Measurements from ENCODE around the gene GNPTG. TPM values are rescaled to one million over a fixed set of nuclear protein-coding genes. Genes with fewer than 3 reads are reported as not detected.

Gene GNPTG
- total RNA-seq, 1 experiment from 2014 or later: 40.6 TPM

DNA sequence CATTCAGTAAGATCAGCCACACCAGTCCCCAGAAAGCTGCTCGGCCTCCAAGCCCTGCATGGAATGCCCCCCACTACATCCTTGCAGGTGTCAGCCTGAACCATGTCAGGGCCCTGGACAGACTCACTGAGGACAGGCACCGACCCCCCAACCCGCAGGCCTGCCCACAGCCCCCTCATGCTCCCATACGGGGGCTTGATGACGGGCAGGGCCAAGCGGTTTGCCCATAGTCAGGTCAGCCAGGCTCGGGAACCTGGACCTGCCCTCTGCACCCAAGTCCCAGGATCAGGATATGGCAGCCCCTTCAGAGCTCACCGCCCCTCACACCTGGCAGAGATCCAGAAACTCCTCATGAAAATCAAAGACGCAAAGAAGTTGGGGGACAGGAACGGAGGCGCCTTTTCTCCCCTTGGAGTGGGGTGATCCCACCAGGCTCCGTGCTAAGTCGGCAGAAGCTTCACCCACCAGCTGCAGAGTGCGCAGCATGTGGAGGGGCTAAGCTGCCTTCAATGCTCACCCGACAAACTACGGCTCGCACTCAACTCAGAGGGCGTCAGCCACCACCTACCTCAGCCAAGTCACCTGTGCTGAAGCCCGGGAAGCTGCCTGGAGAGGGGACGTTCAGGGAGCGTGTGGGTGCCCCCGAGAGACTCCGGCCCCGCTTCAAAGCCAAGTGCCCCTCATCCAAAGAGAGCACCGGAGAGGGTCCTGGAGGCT, 26.5 kb downstream of the GNPTG start:
- CTCF ChIA-PET: interaction anchor here (0.6 kb wide), 1 partner anchor 14 kb away, joined by 6 read pairs; no protein-coding TSS in a partner anchor
- H3K36me3 ChIP-seq (ENCODE audit: low read depth): no peaks in the 10 kb centered on the region
- no TSS peak for BruUV-seq (replicated peaks)

GRCh38 chr16:1378804-1379303, 27.1 kb downstream of the GNPTG start:
- Histone ChIP-seq H3F3A (ENCODE audit: insufficient read depth, low read depth) (peaks cover 17% of the 10 kb centered on the region), H3K27me3 (ENCODE audit: insufficient read depth, low read depth) (no peaks in the 10 kb centered on the region), H3K4me2 (peak overlapping the region; percentile 99), H3K4me3 (peak overlapping the region; percentile 80), H3K36me3 (ENCODE audit: low read depth) (no peaks in the 10 kb centered on the region), H4K20me1 (ENCODE audit: insufficient read depth) (peaks cover 16% of the 10 kb centered on the region; the same call in 1 of the 2 replicates), H3K4me1 (replicated peaks; ENCODE audit: insufficient read depth) (peaks cover 21% of the 10 kb centered on the region), H3K27ac (peak overlapping the region; percentile 94), H3K79me2 (ENCODE audit: low read depth) (peaks cover 45% of the 10 kb centered on the region), H3K9me2 (ENCODE audit: insufficient read depth) (no peaks in the 10 kb centered on the region), H3K9me3 (ENCODE audit: insufficient read depth, low read depth) (no peaks in the 10 kb centered on the region), H2AFZ (peak overlapping the region; percentile 73)
- TF ChIP-seq, protein P1, sequence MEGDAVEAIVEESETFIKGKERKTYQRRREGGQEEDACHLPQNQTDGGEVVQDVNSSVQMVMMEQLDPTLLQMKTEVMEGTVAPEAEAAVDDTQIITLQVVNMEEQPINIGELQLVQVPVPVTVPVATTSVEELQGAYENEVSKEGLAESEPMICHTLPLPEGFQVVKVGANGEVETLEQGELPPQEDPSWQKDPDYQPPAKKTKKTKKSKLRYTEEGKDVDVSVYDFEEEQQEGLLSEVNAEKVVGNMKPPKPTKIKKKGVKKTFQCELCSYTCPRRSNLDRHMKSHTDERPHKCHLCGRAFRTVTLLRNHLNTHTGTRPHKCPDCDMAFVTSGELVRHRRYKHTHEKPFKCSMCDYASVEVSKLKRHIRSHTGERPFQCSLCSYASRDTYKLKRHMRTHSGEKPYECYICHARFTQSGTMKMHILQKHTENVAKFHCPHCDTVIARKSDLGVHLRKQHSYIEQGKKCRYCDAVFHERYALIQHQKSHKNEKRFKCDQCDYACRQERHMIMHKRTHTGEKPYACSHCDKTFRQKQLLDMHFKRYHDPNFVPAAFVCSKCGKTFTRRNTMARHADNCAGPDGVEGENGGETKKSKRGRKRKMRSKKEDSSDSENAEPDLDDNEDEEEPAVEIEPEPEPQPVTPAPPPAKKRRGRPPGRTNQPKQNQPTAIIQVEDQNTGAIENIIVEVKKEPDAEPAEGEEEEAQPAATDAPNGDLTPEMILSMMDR (conservative IDR thresholded peaks at IDR 0.05): no peak
- no peak for TF ChIP-seq EZH2 (IDR thresholded peaks at IDR 0.05; ENCODE audit: low read depth)
- ChIA-PET POLR2A (ENCODE audit: unreplicated experiment) (interaction anchor here (0.6 to 1.0 kb wide), 3 partner anchors 17 to 49 kb away, joined by 3 to 4 read pairs (median 4); no protein-coding TSS in a partner anchor), CTCF (no interaction called here)
- intact Hi-C loops (cut with micrococcal nuclease; ENCODE audit: unreplicated experiment): no loop called here
- TSS peak; percentile 86 for BruUV-seq (replicated peaks)
- DNase-seq: peak; percentile 74 to 84

More for the DNA sequence above, 26.5 kb downstream of the GNPTG start:
- Histone ChIP-seq H4K20me1 (ENCODE audit: insufficient read depth) (peaks cover 16% of the 10 kb centered on the region; the same call in 1 of the 2 replicates), H2AFZ (no peak overlapping the region), H3K79me2 (ENCODE audit: low read depth) (peaks cover 45% of the 10 kb centered on the region), H3K27ac (peak overlapping the region; percentile 94), H3K9me3 (ENCODE audit: insufficient read depth, low read depth) (no peaks in the 10 kb centered on the region), H3K4me2 (peak overlapping the region; percentile 99), H3K4me3 (peak overlapping the region; percentile 80), H3K9me2 (ENCODE audit: insufficient read depth) (no peaks in the 10 kb centered on the region), H3K27me3 (ENCODE audit: insufficient read depth, low read depth) (no peaks in the 10 kb centered on the region), H3F3A (ENCODE audit: insufficient read depth, low read depth) (peaks cover 17% of the 10 kb centered on the region), H3K4me1 (replicated peaks; ENCODE audit: insufficient read depth) (peaks cover 21% of the 10 kb centered on the region)
- no peak for DNase-seq
- TF ChIP-seq, protein P1 (conservative IDR thresholded peaks at IDR 0.05): no peak
- TF ChIP-seq EZH2 (IDR thresholded peaks at IDR 0.05; ENCODE audit: low read depth): no peak
- POLR2A ChIA-PET (ENCODE audit: unreplicated experiment): interaction anchor here (0.6 to 1.0 kb wide), 3 partner anchors 18 to 49 kb away, joined by 3 to 4 read pairs (median 4); no protein-coding TSS in a partner anchor
- intact Hi-C loops (cut with micrococcal nuclease; ENCODE audit: unreplicated experiment): no loop called here

- Histone ChIP-seq H3K4me3 (peak overlapping the region; percentile 80), H2AFZ (peak overlapping the region; percentile 73), H3K9me2 (ENCODE audit: insufficient read depth) (no peaks in the 10 kb centered on the region), H3K79me2 (ENCODE audit: low read depth) (peaks cover 44% of the 10 kb centered on the region), H3K4me1 (replicated peaks; ENCODE audit: insufficient read depth) (peaks cover 21% of the 10 kb centered on the region), H3K4me2 (peak overlapping the region; percentile 99), H3F3A (ENCODE audit: insufficient read depth, low read depth) (peaks cover 17% of the 10 kb centered on the region), H4K20me1 (ENCODE audit: insufficient read depth) (peaks cover 16% of the 10 kb centered on the region; the same call in 1 of the 2 replicates), H3K27me3 (ENCODE audit: insufficient read depth, low read depth) (no peaks in the 10 kb centered on the region), H3K9me3 (ENCODE audit: insufficient read depth, low read depth) (no peaks in the 10 kb centered on the region), H3K27ac (peak overlapping the region; percentile 94), H3K36me3 (ENCODE audit: low read depth) (no peaks in the 10 kb centered on the region)
- TSS peak; percentile 65 for BruUV-seq (replicated peaks)
- TF ChIP-seq, protein P1 (conservative IDR thresholded peaks at IDR 0.05): no peak; the same call in 1 of the 2 replicates
- no peak for TF ChIP-seq EZH2 (IDR thresholded peaks at IDR 0.05; ENCODE audit: low read depth)
- peak in 1 of 2 experiments; percentile 75 for DNase-seq
- POLR2A ChIA-PET (ENCODE audit: unreplicated experiment): interaction anchor here (0.7 to 1.0 kb wide), 3 partner anchors 22 to 48 kb away, joined by 4 to 12 read pairs (median 4); no protein-coding TSS in a partner anchor
- intact Hi-C loops (cut with micrococcal nuclease; ENCODE audit: unreplicated experiment): no loop called here
- CTCF ChIA-PET: no interaction called here
These were observed 27.8 kb downstream of the GNPTG start for GRCh38 chr16:1379304-1380076.
